ENCODE data around the gene CFAP61. TPM values are rescaled to one million over a fixed set of nuclear protein-coding genes. Genes with fewer than 3 reads are reported as not detected.

Gene CFAP61
- total and polyA plus RNA-seq, 2 experiments from 2014 or later, result 0.21 TPM; not detected in 1

DNA sequence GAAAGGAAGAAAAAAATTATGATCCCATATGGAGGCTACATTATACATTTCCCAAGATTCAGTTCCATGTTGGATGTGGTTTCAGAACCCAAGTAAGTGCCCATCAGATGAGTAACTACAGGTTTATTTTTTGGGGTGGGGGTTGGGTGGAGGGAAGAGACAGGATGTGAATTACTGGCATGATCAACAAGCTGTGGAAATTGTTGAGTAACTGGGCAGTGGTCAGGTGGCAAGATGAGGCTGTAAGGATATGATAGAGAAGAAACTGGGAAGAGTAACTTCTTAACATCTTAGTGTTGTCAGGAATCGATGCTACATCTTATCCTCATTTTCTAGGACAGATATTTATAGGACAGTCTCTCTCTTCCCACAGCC lies 153.5 kb downstream of the CFAP61 start:
- peaks cover 52% of the 10 kb centered on the region for H3K4me1 Mint-ChIP-seq
- no peak overlapping the region for H3K4me2 ChIP-seq
- no peak for DNase-seq (ENCODE audit: low spot score)
- H3K9me3 Mint-ChIP-seq, result no peaks in the 10 kb centered on the region
- no peak overlapping the region for H3K27ac Mint-ChIP-seq
- H3K36me3 ChIP-seq (ENCODE audit: insufficient read depth), result no peaks in the 10 kb centered on the region
- no peaks in the 10 kb centered on the region for H3K36me3 Mint-ChIP-seq (ENCODE audit: low read depth)
- no peak overlapping the region for H3K27ac ChIP-seq (ENCODE audit: low read depth)
- peaks cover 22% of the 10 kb centered on the region for H3K4me1 ChIP-seq (ENCODE audit: insufficient read depth)
- no peaks in the 10 kb centered on the region for H3F3A ChIP-seq (replicated peaks; ENCODE audit: low read depth)
- TF ChIP-seq, protein P1, sequence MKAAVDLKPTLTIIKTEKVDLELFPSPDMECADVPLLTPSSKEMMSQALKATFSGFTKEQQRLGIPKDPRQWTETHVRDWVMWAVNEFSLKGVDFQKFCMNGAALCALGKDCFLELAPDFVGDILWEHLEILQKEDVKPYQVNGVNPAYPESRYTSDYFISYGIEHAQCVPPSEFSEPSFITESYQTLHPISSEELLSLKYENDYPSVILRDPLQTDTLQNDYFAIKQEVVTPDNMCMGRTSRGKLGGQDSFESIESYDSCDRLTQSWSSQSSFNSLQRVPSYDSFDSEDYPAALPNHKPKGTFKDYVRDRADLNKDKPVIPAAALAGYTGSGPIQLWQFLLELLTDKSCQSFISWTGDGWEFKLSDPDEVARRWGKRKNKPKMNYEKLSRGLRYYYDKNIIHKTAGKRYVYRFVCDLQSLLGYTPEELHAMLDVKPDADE (IDR thresholded peaks at IDR 0.05), result no peak
- no peak for TF ChIP-seq EZH2 (IDR thresholded peaks at IDR 0.05; ENCODE audit: low read depth, unreplicated experiment)
- no peak for TF ChIP-seq EZH2phosphoT487 (IDR thresholded peaks at IDR 0.05; ENCODE audit: unreplicated experiment)
- TF ChIP-seq ZNF331 (CRISPR knock-in tag; IDR thresholded peaks at IDR 0.05; ENCODE audit: low read depth), result no peak
- TF ChIP-seq NANOG (IDR thresholded peaks at IDR 0.05; ENCODE audit: borderline replicate concordance), result no peak
- TF ChIP-seq, protein P2, sequence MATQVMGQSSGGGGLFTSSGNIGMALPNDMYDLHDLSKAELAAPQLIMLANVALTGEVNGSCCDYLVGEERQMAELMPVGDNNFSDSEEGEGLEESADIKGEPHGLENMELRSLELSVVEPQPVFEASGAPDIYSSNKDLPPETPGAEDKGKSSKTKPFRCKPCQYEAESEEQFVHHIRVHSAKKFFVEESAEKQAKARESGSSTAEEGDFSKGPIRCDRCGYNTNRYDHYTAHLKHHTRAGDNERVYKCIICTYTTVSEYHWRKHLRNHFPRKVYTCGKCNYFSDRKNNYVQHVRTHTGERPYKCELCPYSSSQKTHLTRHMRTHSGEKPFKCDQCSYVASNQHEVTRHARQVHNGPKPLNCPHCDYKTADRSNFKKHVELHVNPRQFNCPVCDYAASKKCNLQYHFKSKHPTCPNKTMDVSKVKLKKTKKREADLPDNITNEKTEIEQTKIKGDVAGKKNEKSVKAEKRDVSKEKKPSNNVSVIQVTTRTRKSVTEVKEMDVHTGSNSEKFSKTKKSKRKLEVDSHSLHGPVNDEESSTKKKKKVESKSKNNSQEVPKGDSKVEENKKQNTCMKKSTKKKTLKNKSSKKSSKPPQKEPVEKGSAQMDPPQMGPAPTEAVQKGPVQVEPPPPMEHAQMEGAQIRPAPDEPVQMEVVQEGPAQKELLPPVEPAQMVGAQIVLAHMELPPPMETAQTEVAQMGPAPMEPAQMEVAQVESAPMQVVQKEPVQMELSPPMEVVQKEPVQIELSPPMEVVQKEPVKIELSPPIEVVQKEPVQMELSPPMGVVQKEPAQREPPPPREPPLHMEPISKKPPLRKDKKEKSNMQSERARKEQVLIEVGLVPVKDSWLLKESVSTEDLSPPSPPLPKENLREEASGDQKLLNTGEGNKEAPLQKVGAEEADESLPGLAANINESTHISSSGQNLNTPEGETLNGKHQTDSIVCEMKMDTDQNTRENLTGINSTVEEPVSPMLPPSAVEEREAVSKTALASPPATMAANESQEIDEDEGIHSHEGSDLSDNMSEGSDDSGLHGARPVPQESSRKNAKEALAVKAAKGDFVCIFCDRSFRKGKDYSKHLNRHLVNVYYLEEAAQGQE (IDR thresholded peaks at IDR 0.05; ENCODE audit: unreplicated experiment), result no peak
- no peak for TF ChIP-seq CREB1 (CRISPR knock-in tag; IDR thresholded peaks at IDR 0.05; ENCODE audit: low read depth)
- TF ChIP-seq, protein P3, sequence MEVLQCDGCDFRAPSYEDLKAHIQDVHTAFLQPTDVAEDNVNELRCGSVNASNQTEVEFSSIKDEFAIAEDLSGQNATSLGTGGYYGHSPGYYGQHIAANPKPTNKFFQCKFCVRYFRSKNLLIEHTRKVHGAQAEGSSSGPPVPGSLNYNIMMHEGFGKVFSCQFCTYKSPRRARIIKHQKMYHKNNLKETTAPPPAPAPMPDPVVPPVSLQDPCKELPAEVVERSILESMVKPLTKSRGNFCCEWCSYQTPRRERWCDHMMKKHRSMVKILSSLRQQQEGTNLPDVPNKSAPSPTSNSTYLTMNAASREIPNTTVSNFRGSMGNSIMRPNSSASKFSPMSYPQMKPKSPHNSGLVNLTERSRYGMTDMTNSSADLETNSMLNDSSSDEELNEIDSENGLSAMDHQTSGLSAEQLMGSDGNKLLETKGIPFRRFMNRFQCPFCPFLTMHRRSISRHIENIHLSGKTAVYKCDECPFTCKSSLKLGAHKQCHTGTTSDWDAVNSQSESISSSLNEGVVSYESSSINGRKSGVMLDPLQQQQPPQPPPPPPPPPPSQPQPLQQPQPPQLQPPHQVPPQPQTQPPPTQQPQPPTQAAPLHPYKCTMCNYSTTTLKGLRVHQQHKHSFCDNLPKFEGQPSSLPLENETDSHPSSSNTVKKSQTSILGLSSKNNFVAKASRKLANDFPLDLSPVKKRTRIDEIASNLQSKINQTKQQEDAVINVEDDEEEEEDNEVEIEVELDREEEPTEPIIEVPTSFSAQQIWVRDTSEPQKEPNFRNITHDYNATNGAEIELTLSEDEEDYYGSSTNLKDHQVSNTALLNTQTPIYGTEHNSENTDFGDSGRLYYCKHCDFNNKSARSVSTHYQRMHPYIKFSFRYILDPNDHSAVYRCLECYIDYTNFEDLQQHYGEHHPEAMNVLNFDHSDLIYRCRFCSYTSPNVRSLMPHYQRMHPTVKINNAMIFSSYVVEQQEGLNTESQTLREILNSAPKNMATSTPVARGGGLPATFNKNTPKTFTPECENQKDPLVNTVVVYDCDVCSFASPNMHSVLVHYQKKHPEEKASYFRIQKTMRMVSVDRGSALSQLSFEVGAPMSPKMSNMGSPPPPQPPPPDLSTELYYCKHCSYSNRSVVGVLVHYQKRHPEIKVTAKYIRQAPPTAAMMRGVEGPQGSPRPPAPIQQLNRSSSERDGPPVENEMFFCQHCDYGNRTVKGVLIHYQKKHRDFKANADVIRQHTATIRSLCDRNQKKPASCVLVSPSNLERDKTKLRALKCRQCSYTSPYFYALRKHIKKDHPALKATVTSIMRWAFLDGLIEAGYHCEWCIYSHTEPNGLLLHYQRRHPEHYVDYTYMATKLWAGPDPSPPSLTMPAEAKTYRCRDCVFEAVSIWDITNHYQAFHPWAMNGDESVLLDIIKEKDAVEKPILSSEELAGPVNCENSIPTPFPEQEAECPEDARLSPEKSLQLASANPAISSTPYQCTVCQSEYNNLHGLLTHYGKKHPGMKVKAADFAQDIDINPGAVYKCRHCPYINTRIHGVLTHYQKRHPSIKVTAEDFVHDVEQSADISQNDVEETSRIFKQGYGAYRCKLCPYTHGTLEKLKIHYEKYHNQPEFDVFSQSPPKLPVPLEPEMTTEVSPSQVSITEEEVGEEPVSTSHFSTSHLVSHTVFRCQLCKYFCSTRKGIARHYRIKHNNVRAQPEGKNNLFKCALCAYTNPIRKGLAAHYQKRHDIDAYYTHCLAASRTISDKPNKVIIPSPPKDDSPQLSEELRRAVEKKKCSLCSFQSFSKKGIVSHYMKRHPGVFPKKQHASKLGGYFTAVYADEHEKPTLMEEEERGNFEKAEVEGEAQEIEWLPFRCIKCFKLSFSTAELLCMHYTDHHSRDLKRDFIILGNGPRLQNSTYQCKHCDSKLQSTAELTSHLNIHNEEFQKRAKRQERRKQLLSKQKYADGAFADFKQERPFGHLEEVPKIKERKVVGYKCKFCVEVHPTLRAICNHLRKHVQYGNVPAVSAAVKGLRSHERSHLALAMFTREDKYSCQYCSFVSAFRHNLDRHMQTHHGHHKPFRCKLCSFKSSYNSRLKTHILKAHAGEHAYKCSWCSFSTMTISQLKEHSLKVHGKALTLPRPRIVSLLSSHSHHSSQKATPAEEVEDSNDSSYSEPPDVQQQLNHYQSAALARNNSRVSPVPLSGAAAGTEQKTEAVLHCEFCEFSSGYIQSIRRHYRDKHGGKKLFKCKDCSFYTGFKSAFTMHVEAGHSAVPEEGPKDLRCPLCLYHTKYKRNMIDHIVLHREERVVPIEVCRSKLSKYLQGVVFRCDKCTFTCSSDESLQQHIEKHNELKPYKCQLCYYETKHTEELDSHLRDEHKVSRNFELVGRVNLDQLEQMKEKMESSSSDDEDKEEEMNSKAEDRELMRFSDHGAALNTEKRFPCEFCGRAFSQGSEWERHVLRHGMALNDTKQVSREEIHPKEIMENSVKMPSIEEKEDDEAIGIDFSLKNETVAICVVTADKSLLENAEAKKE (CRISPR knock-in tag; IDR thresholded peaks at IDR 0.05), result no peak
- TF ChIP-seq POLR2AphosphoS5 (IDR thresholded peaks at IDR 0.05; ENCODE audit: low read depth), result no peak
- no peak for TF ChIP-seq STAT1 (IDR thresholded peaks at IDR 0.05; ENCODE audit: unreplicated experiment)
- no peak for TF ChIP-seq ZNF114 (CRISPR knock-in tag; IDR thresholded peaks at IDR 0.05)
- no peak for TF ChIP-seq JUNB (IDR thresholded peaks at IDR 0.05; ENCODE audit: unreplicated experiment)
- TF ChIP-seq, protein P4, sequence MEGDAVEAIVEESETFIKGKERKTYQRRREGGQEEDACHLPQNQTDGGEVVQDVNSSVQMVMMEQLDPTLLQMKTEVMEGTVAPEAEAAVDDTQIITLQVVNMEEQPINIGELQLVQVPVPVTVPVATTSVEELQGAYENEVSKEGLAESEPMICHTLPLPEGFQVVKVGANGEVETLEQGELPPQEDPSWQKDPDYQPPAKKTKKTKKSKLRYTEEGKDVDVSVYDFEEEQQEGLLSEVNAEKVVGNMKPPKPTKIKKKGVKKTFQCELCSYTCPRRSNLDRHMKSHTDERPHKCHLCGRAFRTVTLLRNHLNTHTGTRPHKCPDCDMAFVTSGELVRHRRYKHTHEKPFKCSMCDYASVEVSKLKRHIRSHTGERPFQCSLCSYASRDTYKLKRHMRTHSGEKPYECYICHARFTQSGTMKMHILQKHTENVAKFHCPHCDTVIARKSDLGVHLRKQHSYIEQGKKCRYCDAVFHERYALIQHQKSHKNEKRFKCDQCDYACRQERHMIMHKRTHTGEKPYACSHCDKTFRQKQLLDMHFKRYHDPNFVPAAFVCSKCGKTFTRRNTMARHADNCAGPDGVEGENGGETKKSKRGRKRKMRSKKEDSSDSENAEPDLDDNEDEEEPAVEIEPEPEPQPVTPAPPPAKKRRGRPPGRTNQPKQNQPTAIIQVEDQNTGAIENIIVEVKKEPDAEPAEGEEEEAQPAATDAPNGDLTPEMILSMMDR (conservative IDR thresholded peaks at IDR 0.05; ENCODE audit: low read depth in 2 of 2), result no peak
- no peak overlapping the region for H2AFZ ChIP-seq
- H3K79me2 ChIP-seq (replicated peaks; ENCODE audit: insufficient read depth), result no peaks in the 10 kb centered on the region
- no peak overlapping the region for H3K4me3 ChIP-seq
- H3K4me3 Mint-ChIP-seq, result no peak overlapping the region
- H4K20me1 ChIP-seq (replicated peaks; ENCODE audit: insufficient read depth), result no peaks in the 10 kb centered on the region
- H3K9me2 ChIP-seq (ENCODE audit: insufficient read depth), result no peaks in the 10 kb centered on the region
- ATAC-seq, result no peak
- peaks cover 1% of the 10 kb centered on the region for H3K27me3 Mint-ChIP-seq (ENCODE audit: insufficient read depth, low read depth, poor library complexity)
- no peaks in the 10 kb centered on the region for H3K27me3 ChIP-seq (ENCODE audit: insufficient read depth)

Data from GM23338 (cell line).